Limb (tissue), 2 donors: Measurements from ENCODE around the gene JAM3.
"Not testable (repeated sequence)": the region's sequence is repeated elsewhere in the genome, so short reads cannot be mapped to it uniquely, and the experiment has no call there.

ENCODE experiments used
- DNase-seq, 2 donors: peaks; one replicate each; pipeline ENCODE4 v3.0.0-alpha.2; 2016; ENCODE audit errors: extremely low spot score in 2 of 2

JAM3 gene

GRCh38 chr11:134100171-134100570, 31.3 kb downstream of the JAM3 start:
- DNase-seq = no peak

GRCh38 chr11:134101282-134101681, 32.4 kb downstream of the JAM3 start:
- DNase-seq = no peak

DNA sequence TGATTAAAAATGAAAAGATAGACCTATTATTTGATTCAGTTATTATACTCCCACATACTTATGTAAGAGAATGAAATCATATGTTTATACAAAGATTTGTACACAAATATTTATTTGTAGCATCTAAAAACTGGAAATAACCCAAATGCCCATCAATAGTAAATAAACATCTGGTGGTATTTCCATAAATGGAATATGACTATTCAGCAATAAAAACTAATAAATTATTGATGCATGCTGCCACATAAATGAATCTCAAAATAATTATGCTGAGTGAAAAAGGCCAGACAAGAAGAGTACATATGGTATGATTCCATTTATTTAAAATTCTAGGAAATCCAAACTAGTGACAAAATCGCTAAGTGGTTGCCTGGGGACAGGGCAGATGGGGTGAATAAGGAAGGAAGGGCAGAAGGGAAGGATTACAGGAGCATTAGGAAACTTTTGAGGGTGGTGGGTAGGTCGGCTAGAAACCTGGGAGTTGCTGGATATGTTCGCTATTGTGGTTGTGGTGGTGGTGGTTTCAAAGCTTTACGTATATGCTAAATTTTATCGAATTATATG, 41.5 kb downstream of the JAM3 start:
- no peak for DNase-seq

DNA sequence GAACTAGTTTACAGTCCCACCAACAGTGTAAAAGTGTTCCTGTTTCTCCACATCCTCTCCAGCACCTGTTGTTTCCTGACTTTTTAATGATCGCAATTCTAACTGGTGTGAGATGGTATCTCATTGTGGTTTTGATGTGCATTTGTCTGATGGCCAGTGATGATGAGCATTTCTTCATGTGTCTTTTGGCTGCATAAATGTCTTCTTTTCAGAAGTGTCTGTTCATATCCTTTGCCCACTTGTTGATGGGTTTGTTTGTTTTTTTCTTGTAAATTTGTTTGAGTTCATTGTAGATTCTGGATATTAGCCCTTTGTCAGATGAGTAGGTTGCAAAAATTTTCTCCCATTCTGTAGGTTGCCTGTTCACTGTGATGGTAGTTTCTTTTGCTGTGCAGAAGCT, 44.9 kb downstream of the JAM3 start:
- not testable (repeated sequence) for DNase-seq

DNA sequence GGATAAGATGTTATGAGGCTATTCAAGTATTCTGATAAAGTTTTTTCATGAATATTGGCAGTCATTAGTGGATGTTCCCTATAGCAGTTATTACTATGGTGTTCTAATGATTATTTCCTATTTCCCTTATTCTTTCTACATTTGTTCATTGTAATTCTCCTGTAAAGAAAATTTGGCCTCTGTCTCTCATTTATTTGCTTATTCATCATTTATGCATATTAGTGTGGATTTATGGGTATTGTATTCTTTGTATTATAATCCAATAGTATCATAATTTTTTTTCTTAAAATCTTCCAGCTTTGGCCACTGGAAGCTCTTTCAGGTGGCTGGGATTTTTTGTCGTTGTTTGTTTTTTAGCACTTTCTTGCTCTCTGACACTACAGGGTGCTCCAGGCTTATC, 47.3 kb downstream of the JAM3 start:
- no peak for DNase-seq

GRCh38 chr11:134118006-134118405, 49.1 kb downstream of the JAM3 start:
- DNase-seq = no peak

GRCh38 chr11:134119094-134119493, 50.2 kb downstream of the JAM3 start:
- no peak for DNase-seq

GRCh38 chr11:134120143-134120850, 51.4 kb downstream of the JAM3 start:
- DNase-seq = peak; percentile 56 to 78

GRCh38 chr11:134120921-134121526, 52.2 kb downstream of the JAM3 start:
- peak; percentile 55 to 85 for DNase-seq

GRCh38 chr11:134124660-134125451, 56.0 kb downstream of the JAM3 start:
- DNase-seq = peak in 1 of 2 donors; percentile 68

DNA sequence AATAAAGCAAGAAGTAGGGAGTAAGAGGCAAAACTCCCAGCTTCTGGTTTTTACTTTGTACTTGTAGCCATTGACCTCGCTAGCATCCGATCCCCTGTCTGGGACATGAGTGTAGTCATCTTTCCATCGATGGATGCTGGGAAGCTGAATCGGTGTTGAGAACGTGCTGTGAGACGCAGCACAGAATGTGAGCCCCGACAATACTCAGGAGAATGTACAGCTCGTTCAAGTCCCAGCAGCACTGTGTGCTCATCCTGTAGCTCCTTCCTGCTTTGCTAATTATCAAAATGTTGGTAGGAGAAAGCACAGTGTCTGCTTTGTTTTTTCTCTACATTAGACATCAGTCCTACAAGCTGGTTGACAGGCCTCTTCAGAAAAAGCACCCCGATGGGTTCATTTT, 56.6 kb downstream of the JAM3 start:
- no peak for DNase-seq

DNA sequence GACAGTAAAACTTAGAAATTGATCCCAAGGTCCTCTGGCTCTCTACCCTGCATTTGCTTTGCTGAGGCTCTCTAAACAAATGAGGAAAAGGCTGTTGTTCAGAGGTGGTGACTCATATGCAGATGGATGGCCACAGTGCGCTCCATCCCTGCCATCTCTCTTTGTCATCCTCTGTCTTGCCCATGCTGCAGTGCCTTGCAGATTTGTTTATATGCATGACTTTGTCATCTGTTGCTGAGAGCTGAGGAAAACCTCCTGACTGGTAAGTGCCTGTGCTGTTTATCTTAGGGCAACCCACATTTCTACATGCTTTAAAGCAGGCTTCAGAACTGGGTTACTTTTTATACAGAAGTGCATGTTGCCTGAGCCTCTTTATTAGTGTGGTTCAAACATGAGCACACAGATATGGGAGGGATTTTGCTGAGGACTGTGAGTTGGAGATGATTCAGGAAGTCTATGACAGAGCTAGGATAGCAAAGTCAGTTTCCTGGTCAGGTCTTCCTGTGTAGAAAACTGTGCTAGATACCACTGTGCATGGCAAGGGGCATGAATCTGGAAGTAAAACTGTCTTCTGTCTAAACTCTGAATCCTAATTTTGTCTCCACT, 57.4 kb downstream of the JAM3 start:
- DNase-seq = no peak

DNA sequence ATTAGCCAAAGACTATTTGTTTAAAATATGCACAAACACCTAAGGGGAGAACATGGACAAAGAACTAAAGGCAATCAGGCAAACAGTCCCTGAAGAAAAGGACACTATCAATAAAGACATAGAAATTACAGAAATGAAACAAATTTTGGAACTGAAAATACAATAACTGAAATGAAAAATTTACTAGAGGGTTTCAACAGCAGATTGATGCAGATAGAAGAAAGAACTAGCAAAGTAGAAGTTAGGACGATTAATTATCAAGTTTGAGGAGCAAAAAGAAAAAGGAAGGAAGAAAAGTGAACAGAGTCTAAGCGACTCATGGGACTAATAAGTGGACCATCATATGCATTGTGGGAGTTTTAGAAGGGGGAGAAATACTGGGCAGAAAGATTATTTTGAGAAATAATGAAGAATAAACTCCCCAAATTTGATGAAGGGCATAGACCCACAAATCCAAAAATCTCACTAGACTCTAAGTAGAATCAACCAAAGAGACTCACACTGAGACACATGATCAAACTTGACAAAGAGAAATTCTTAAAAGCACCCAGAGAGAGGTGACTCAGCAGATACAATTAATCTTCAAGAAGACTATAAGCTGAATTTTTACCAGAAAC, 62.9 kb downstream of the JAM3 start:
- no peak for DNase-seq

DNA sequence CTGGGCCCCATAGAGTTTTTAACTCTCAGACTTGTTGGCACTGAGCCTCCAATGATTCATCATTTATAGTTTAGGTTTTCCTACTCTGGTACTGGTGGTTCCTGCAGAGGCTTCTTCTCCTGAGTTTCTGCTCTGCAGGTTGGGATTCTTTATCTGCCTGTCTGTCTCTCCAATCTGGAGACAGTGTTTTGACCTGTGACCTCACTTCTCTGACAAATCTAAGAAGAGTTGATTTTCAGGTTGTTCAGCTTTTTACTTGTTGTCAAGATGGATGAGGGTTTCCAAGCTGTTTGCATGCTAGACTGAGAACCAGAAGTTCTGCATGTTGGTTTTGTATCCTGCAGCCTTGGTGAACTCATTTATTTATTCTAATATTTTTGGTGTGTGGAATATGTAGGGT, 63.9 kb downstream of the JAM3 start:
- no peak for DNase-seq

DNA sequence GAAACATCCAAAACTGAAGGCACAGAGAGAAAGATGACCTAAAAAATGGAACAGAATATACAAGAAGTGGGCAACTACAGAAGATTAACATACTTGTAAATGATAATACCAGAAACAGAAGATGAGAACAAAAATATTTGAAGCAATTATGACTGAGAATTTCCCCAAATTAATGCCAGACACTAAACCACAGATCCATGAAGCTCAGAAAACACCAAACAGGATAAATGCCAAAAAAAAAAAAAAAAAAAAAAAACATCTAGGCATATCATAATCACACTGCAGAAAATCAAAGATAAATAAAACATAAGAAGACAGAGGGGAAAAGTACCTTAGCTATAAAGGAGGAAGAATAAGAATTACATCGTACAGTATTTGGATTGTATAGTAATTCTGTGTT, 65.3 kb downstream of the JAM3 start:
- no peak for DNase-seq

GRCh38 chr11:134138376-134138775, 69.5 kb downstream of the JAM3 start:
- DNase-seq = no peak

DNA sequence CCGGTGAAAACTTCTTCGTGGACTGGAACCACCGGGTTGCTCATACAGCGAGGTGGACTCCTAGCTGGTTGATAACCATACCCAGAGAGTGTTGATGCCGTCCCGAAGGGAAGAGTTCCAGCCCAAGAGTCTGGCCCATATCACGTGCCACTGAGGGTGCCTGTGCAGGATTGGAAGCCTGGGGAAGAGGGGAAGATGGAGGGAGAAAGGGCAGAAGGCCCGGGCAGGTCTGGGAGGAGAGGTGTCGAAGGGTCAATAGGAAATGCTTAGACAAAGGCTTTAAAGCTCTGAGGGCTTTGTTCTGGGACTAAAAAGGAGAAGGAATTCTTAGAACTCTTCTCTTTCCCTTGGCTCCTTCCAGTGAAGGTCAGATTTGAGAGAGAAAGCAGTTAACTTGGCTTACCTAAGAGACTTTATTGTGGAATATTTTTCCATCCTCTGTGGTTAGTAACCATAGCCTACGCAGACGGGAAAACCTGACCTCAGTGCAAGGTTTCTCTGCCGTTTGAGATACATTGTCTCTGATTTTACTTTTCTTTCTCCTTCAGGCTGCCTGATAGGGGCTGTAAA, 70.5 kb downstream of the JAM3 start:
- no peak for DNase-seq

DNA sequence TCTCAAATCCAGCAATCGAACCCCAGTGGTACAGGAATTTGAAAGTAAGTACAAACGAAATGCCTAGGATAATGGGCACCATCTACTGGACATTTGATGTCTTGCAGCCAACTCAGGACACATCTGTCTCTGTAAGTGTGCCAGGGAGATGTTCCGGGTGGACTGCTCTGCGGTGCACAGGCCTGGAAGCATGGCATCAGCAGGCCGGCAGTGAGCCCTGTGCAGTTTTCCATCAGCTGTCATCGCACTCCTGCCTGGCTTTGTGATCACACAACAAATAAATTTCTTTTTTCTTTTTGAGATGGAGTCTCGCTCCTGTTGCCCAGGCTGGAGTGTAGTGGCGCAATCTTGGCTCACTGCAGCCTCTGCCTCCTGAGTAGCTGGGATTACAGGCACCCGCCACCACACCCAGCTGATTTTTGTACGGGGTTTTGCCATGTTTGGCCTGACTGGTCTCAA, 71.0 kb downstream of the JAM3 start:
- DNase-seq = peak; percentile 75 to 79

- no peak for DNase-seq
These were observed 72.2 kb downstream of the JAM3 start for GRCh38 chr11:134140961-134141490.

- DNase-seq = no peak
These were observed 73.7 kb downstream of the JAM3 start for GRCh38 chr11:134142536-134142935.

GRCh38 chr11:134143801-134144200, 74.9 kb downstream of the JAM3 start:
- no peak for DNase-seq
